Measurements from ENCODE around the gene CTSE. TPM values are rescaled to one million over a fixed set of nuclear protein-coding genes. Genes with fewer than 3 reads are reported as not detected.
"Not testable (repeated sequence)": the region's sequence is repeated elsewhere in the genome, so short reads cannot be mapped to it uniquely, and the experiment has no call there.

Gene CTSE
- total and polyA plus RNA-seq, 7 experiments from 2014 or later = not detected

DNA sequence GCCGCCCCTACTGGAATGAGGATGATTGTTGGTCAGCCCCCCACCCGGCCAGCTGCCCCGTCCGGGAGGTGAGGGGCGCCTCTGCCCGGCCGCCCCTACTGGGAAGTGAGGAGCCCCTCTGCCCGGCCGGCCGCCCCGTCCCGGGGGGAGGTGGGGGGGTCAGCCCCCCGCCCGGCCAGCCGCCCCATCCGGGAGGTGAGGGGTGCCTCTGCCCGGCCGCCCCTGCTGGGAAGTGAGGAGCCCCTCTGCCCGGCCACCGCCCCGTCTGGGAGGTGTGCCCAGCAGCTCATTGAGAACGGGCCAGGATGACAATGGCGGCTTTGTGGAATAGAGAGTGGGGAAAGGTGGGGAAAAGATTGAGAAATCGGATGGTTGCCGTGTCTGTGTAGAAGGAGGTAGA lies 40.8 kb upstream of the CTSE start:
- ATAC-seq; DNase-seq; H3K27ac Mint-ChIP-seq; H3K4me1 ChIP-seq (ENCODE audit: control insufficient read depth in 2 of 2, insufficient read depth in 2 of 2, low read length in 2 of 2); H3K4me3 Mint-ChIP-seq; H3K36me3 Mint-ChIP-seq; H3K27me3 ChIP-seq (ENCODE audit: control insufficient read depth in 2 of 2, insufficient read depth in 2 of 2, low read length in 2 of 2); H3K36me3 ChIP-seq (ENCODE audit: control insufficient read depth in 2 of 3, insufficient read depth in 3 of 3, low read length in 3 of 3); CTCF ChIA-PET; intact Hi-C loops (cut with micrococcal nuclease); H3K27ac ChIP-seq (ENCODE audit: low read depth, low read length); H3K4me3 ChIP-seq (ENCODE audit: low read length); H3K9me3 ChIP-seq (ENCODE audit: control insufficient read depth in 2 of 3, low read length in 3 of 3); POLR2A ChIA-PET: not testable (repeated sequence)
- peaks cover 0 to 10% (median 4%) of the 10 kb centered on the region in 11 donors for H3K9me3 Mint-ChIP-seq
- peaks cover 0 to 54% (median 0%) of the 10 kb centered on the region in 5 donors for H3K27me3 Mint-ChIP-seq
- peaks cover 0 to 13% (median 8%) of the 10 kb centered on the region in 7 donors for H3K4me1 Mint-ChIP-seq

DNA sequence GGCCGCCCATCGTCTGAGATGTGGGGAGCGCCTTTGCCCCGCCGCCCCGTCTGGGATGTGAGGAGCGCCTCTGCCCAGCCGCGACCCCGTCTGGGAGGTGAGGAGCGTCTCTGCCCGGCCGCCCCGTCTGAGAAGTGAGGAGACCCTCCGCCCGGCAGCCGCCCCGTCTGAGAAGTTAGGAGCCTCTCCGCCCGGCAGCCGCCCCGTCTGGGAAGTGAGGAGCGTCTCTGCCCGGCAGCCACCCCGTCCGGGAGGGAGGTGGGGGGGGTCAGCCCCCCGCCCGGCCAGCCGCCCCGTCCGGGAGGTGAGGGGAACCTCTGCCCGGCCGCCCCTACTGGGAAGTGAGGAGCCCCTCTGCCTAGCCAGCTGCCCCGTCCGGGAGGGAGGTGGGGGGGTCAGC lies 40.3 kb upstream of the CTSE start:
- POLR2A ChIA-PET; intact Hi-C loops (cut with micrococcal nuclease); H3K27ac ChIP-seq (ENCODE audit: low read depth, low read length); ATAC-seq; H3K36me3 Mint-ChIP-seq; H3K36me3 ChIP-seq (ENCODE audit: control insufficient read depth in 2 of 3, insufficient read depth in 3 of 3, low read length in 3 of 3); H3K9me3 ChIP-seq (ENCODE audit: control insufficient read depth in 2 of 3, low read length in 3 of 3); H3K4me3 ChIP-seq (ENCODE audit: low read length); H3K27me3 ChIP-seq (ENCODE audit: control insufficient read depth in 2 of 2, insufficient read depth in 2 of 2, low read length in 2 of 2); H3K27ac Mint-ChIP-seq; DNase-seq; CTCF ChIA-PET; H3K4me3 Mint-ChIP-seq; H3K4me1 ChIP-seq (ENCODE audit: control insufficient read depth in 2 of 2, insufficient read depth in 2 of 2, low read length in 2 of 2): not testable (repeated sequence)
- peaks cover 0 to 53% (median 0%) of the 10 kb centered on the region in 5 donors for H3K27me3 Mint-ChIP-seq
- H3K4me1 Mint-ChIP-seq = peaks cover 0 to 13% (median 8%) of the 10 kb centered on the region in 7 donors
- peaks cover 0 to 10% (median 4%) of the 10 kb centered on the region in 11 donors for H3K9me3 Mint-ChIP-seq

DNA sequence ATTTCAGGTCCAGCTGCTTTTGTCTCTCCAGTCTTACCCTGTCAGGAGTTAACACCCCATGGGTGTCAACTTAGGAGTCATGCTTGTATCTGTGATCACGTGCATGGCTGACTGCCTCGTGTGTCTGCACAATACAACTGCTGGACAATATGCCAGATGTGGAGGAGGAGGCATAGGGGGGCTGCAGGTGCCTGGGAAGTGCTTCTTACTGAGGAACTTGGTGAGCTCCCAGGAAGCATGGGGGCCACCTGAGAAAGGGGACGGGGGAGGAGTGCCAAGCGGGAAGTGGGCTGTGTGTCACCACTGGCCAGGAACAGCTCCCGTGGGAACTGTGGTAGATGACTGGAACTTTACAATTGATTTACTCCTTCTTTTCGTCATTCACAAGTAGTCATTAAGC lies 38.8 kb upstream of the CTSE start:
- ChIA-PET POLR2A (no interaction called here), CTCF (interaction anchor here (0.6 kb wide), 1 partner anchor 522 kb away, joined by 3 read pairs; no protein-coding TSS in a partner anchor)
- peaks cover 0 to 11% (median 4%) of the 10 kb centered on the region in 7 donors for H3K4me1 Mint-ChIP-seq
- H3K9me3 Mint-ChIP-seq = peaks cover 0 to 10% (median 4%) of the 10 kb centered on the region in 11 donors
- DNase-seq = no peak
- peaks cover 0 to 5% (median 0%) of the 10 kb centered on the region in 5 donors for H3K36me3 Mint-ChIP-seq
- H3K27me3 Mint-ChIP-seq = peaks cover 0 to 45% (median 0%) of the 10 kb centered on the region in 5 donors
- Histone ChIP-seq H3K36me3 (ENCODE audit: control insufficient read depth in 2 of 3, insufficient read depth in 3 of 3, low read length in 3 of 3) (no peaks in the 10 kb centered on the region), H3K4me1 (ENCODE audit: control insufficient read depth in 2 of 2, insufficient read depth in 2 of 2, low read length in 2 of 2) (no peaks in the 10 kb centered on the region), H3K9me3 (ENCODE audit: control insufficient read depth in 2 of 3, low read length in 3 of 3) (no peaks in the 10 kb centered on the region), H3K27me3 (ENCODE audit: control insufficient read depth in 2 of 2, insufficient read depth in 2 of 2, low read length in 2 of 2) (no peaks in the 10 kb centered on the region), H3K27ac (ENCODE audit: low read depth, low read length) (no peak overlapping the region), H3K4me3 (ENCODE audit: low read length) (no peak overlapping the region)
- no peak for ATAC-seq
- H3K4me3 Mint-ChIP-seq = no peak overlapping the region
- intact Hi-C loops (cut with micrococcal nuclease) = no loop called here
- no peak overlapping the region for H3K27ac Mint-ChIP-seq

DNA sequence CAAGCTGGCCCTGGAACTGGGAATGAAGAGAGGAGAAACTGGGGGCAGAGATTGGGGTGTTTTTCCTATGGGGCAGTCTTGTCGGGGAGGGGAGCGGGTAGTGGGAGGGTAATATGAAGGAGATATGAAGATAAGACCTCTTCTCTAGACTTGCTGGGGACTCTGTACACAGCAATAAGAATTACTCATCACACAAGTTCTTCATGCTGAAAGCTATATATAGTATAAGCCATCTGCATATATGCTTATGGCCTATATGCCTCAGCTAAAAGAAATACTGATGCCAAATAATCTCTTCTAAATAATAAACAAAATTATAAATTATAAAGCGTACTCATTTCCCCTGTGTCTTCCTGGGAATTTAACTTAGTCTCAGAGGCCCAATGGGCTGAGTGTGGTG lies 37.1 kb upstream of the CTSE start:
- Histone ChIP-seq H3K4me1 (ENCODE audit: control insufficient read depth in 2 of 2, insufficient read depth in 2 of 2, low read length in 2 of 2) (no peaks in the 10 kb centered on the region), H3K4me3 (ENCODE audit: low read length) (no peak overlapping the region), H3K27me3 (ENCODE audit: control insufficient read depth in 2 of 2, insufficient read depth in 2 of 2, low read length in 2 of 2) (no peaks in the 10 kb centered on the region), H3K27ac (ENCODE audit: low read depth, low read length) (no peak overlapping the region), H3K36me3 (ENCODE audit: control insufficient read depth in 2 of 3, insufficient read depth in 3 of 3, low read length in 3 of 3) (no peaks in the 10 kb centered on the region), H3K9me3 (ENCODE audit: control insufficient read depth in 2 of 3, low read length in 3 of 3) (no peaks in the 10 kb centered on the region)
- H3K27me3 Mint-ChIP-seq = peaks cover 0 to 47% (median 0%) of the 10 kb centered on the region in 5 donors
- no peak overlapping the region for H3K4me3 Mint-ChIP-seq
- no peak for ATAC-seq
- peaks cover 0 to 5% (median 0%) of the 10 kb centered on the region in 5 donors for H3K36me3 Mint-ChIP-seq
- intact Hi-C loops (cut with micrococcal nuclease) = no loop called here
- POLR2A ChIA-PET = no interaction called here
- peaks cover 0 to 10% (median 4%) of the 10 kb centered on the region in 11 donors for H3K9me3 Mint-ChIP-seq
- DNase-seq = no peak
- no peak overlapping the region for H3K27ac Mint-ChIP-seq
- H3K4me1 Mint-ChIP-seq = no peaks in the 10 kb centered on the region
- CTCF ChIA-PET = no interaction called here

DNA sequence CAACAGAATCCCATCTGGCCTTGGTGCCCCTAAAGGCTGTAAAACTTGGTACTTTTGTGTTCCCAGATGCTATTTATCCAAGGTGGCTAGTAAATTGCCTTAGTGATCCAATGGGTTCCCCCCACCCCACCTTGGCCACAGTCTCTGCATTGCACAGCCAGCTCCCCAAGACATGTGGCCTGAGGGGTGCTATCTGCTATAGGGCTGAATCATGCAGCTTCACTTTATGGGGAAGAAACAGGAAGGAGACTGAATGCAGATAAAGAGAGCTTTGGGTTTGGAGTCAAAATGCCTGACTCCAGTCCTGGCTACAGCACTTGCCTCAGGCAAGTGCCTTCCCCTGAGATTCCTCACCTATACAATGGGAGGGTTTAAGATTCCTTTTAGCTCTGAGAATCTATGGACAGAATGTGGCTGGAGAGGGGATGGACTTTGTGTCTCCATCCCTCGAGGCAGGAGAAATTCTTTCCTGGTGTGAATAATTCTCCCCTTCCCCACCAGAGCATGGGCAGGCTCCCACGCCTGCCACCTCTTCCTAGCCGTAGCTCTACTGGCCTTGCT lies 35.7 kb upstream of the CTSE start:
- Histone ChIP-seq H3K27ac (ENCODE audit: low read depth, low read length) (no peak overlapping the region), H3K36me3 (ENCODE audit: control insufficient read depth in 2 of 3, insufficient read depth in 3 of 3, low read length in 3 of 3) (no peaks in the 10 kb centered on the region), H3K9me3 (ENCODE audit: control insufficient read depth in 2 of 3, low read length in 3 of 3) (no peaks in the 10 kb centered on the region), H3K27me3 (ENCODE audit: control insufficient read depth in 2 of 2, insufficient read depth in 2 of 2, low read length in 2 of 2) (no peaks in the 10 kb centered on the region), H3K4me1 (ENCODE audit: control insufficient read depth in 2 of 2, insufficient read depth in 2 of 2, low read length in 2 of 2) (no peaks in the 10 kb centered on the region), H3K4me3 (ENCODE audit: low read length) (no peak overlapping the region)
- H3K27me3 Mint-ChIP-seq = peaks cover 0 to 52% (median 0%) of the 10 kb centered on the region in 5 donors
- ChIA-PET POLR2A (no interaction called here), CTCF (no interaction called here)
- H3K36me3 Mint-ChIP-seq = peaks cover 0 to 5% (median 0%) of the 10 kb centered on the region in 5 donors
- ATAC-seq (peak; percentile 41), DNase-seq (no peak)
- H3K4me3 Mint-ChIP-seq = no peak overlapping the region
- H3K4me1 Mint-ChIP-seq = no peaks in the 10 kb centered on the region
- intact Hi-C loops (cut with micrococcal nuclease) = loop anchor here in 1 of 2 donors (10.0 kb wide), 1 partner anchor 355 kb away; no protein-coding TSS in a partner anchor
- H3K9me3 Mint-ChIP-seq = peaks cover 0 to 10% (median 4%) of the 10 kb centered on the region in 11 donors
- H3K27ac Mint-ChIP-seq = peak overlapping the region in 1 of 9 donors; percentile 9

DNA sequence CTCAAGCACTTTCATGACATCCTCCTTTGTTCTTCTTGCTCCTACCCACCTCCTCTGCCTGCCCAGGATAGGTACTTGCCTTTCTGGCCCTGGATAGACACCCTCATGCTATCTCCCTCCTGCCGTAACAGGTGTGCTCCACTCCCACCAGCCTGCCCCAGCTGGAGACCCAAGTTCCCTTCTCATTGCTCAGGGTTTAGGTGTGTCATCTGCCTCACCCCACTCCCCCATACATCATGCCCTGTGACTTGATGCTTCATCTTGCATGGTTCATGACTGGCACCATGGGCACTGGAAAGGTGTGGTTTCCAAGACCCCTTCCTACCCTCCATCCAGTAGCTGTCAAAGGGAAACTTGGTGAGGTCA lies 35.2 kb upstream of the CTSE start:
- peaks cover 0 to 10% (median 4%) of the 10 kb centered on the region in 11 donors for H3K9me3 Mint-ChIP-seq
- ChIA-PET POLR2A (no interaction called here), CTCF (no interaction called here)
- H3K27me3 ChIP-seq (ENCODE audit: control insufficient read depth in 2 of 2, insufficient read depth in 2 of 2, low read length in 2 of 2) = no peaks in the 10 kb centered on the region
- peak overlapping the region in 1 of 9 donors; percentile 23 for H3K27ac Mint-ChIP-seq
- intact Hi-C loops (cut with micrococcal nuclease) = loop anchor here in 1 of 2 donors (10.0 kb wide), 1 partner anchor 356 kb away; no protein-coding TSS in a partner anchor
- no peaks in the 10 kb centered on the region for H3K9me3 ChIP-seq (ENCODE audit: control insufficient read depth in 2 of 3, low read length in 3 of 3)
- H3K36me3 Mint-ChIP-seq = peaks cover 0 to 5% (median 0%) of the 10 kb centered on the region in 5 donors
- no peaks in the 10 kb centered on the region for H3K4me1 ChIP-seq (ENCODE audit: control insufficient read depth in 2 of 2, insufficient read depth in 2 of 2, low read length in 2 of 2)
- H3K4me3 Mint-ChIP-seq = no peak overlapping the region
- ATAC-seq (no peak), DNase-seq (no peak)
- no peaks in the 10 kb centered on the region for H3K4me1 Mint-ChIP-seq
- no peak overlapping the region for H3K27ac ChIP-seq (ENCODE audit: low read depth, low read length)
- H3K4me3 ChIP-seq (ENCODE audit: low read length) = no peak overlapping the region
- H3K27me3 Mint-ChIP-seq = peaks cover 0 to 52% (median 0%) of the 10 kb centered on the region in 5 donors
- no peaks in the 10 kb centered on the region for H3K36me3 ChIP-seq (ENCODE audit: control insufficient read depth in 2 of 3, insufficient read depth in 3 of 3, low read length in 3 of 3)

DNA sequence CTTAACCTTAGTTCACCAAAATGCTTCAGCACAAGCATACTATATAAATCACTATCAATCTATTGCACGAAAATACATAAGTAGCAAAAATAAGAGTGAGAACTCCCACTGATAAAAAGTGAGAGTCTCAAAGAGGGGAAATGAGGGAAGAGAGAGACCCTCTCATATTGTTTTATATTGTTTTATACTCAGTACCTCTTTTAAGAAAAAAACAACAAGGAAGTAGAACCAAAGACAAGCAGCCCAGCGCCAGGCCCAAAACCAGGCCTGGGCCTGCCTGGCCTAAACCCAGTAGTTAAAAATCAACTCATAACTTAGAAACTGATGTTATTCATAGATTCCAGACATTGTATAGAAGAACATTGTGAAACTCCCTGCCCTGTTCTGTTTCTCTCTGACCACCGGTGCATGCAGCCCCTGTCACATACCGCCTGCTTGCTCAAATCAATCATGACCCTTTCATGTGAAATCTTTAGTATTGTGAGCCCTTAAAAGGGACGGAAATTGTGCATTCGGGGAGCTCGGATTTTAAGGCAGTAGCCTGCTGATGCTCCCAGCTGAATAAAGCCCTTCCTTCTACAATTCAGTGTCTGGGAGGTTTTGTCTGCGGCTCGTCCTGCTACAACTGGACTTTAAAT lies 34.7 kb upstream of the CTSE start:
- POLR2A ChIA-PET; H3K27me3 ChIP-seq (ENCODE audit: control insufficient read depth in 2 of 2, insufficient read depth in 2 of 2, low read length in 2 of 2); H3K36me3 Mint-ChIP-seq; H3K4me3 ChIP-seq (ENCODE audit: low read length); H3K27ac ChIP-seq (ENCODE audit: low read depth, low read length); H3K9me3 ChIP-seq (ENCODE audit: control insufficient read depth in 2 of 3, low read length in 3 of 3); H3K4me1 Mint-ChIP-seq; DNase-seq; H3K4me1 ChIP-seq (ENCODE audit: control insufficient read depth in 2 of 2, insufficient read depth in 2 of 2, low read length in 2 of 2); ATAC-seq; CTCF ChIA-PET; H3K4me3 Mint-ChIP-seq; H3K27ac Mint-ChIP-seq; H3K36me3 ChIP-seq (ENCODE audit: control insufficient read depth in 2 of 3, insufficient read depth in 3 of 3, low read length in 3 of 3): not testable (repeated sequence)
- Mint-ChIP-seq H3K27me3 (peaks cover 0 to 52% (median 0%) of the 10 kb centered on the region in 5 donors), H3K9me3 (peaks cover 0 to 10% (median 4%) of the 10 kb centered on the region in 11 donors)
- intact Hi-C loops (cut with micrococcal nuclease) = loop anchor here in 1 of 2 donors (10.0 kb wide), 1 partner anchor 356 kb away; no protein-coding TSS in a partner anchor
